ENCODE results near the gene PRICKLE4. TPM values are rescaled to one million over a fixed set of nuclear protein-coding genes. Genes with fewer than 3 reads are reported as not detected.
A peak's percentile ranks its signal among the peaks of the same experiment; 100 is the strongest.

Gene PRICKLE4
- total and polyA plus RNA-seq, 2 of the 13 experiments (the other 11 are each of a cell fraction or from before 2014, with no cell fraction given): 0.92 to 1.2 TPM

GRCh38 chr6:41787219-41787917, 6.8 kb downstream of the PRICKLE4 start, which contains the start of gene TOMM6 (continued):
- TF ChIP-seq ARID4A (CRISPR knock-in tag; IDR thresholded peaks at IDR 0.05; ENCODE audit: borderline replicate concordance) (peak; percentile 97), DDIT3 (CRISPR knock-in tag; IDR thresholded peaks at IDR 0.05) (no peak), ZBTB39 (CRISPR knock-in tag; IDR thresholded peaks at IDR 0.05) (no peak), IRF1 (CRISPR knock-in tag; IDR thresholded peaks at IDR 0.05; ENCODE audit: low read depth) (no peak), ZNF256 (CRISPR knock-in tag; conservative IDR thresholded peaks at IDR 0.05) (no peak), ZNF614 (CRISPR knock-in tag; IDR thresholded peaks at IDR 0.05; ENCODE audit: borderline replicate concordance) (peak; percentile 74; the same call in 1 of the 2 replicates), ETV6 (CRISPR knock-in tag; conservative IDR thresholded peaks at IDR 0.05) (no peak; the same call in none of the 2 replicates), NCOA1 (CRISPR knock-in tag; IDR thresholded peaks at IDR 0.05) (no peak), ZNF234 (CRISPR knock-in tag; conservative IDR thresholded peaks at IDR 0.05) (no peak), DMAP1 (CRISPR knock-in tag; IDR thresholded peaks at IDR 0.05) (peak; percentile 91), HNF4G (IDR thresholded peaks at IDR 0.05; ENCODE audit: borderline replicate concordance, low read depth, low read length) (no peak), HNF4G (CRISPR knock-in tag; IDR thresholded peaks at IDR 0.05; ENCODE audit: borderline replicate concordance, low read depth) (peak; percentile 64; the same call in 1 of the 2 replicates), POLR2AphosphoS2 (IDR thresholded peaks at IDR 0.05; ENCODE audit: low read depth, low read length) (peak; percentile 82; the same call in 1 of the 2 replicates), ATF3 (CRISPR knock-in tag; IDR thresholded peaks at IDR 0.05) (no peak; the same call in 1 of the 2 replicates), SNAPC2 (CRISPR knock-in tag; IDR thresholded peaks at IDR 0.05) (no peak), ZNF790 (CRISPR knock-in tag; IDR thresholded peaks at IDR 0.05; ENCODE audit: borderline replicate concordance) (no peak), REXO4 (CRISPR knock-in tag; IDR thresholded peaks at IDR 0.05; ENCODE audit: borderline replicate concordance) (no peak; the same call in 1 of the 2 replicates), ZNF12 (CRISPR knock-in tag; IDR thresholded peaks at IDR 0.05) (peak; percentile 19; the same call in 1 of the 2 replicates), AGO2 (optimal IDR thresholded peaks at IDR 0.05; ENCODE audit: low read depth, low read length) (peak; percentile 89), TFAP4 (IDR thresholded peaks at IDR 0.05; ENCODE audit: borderline replicate concordance, low read depth) (peak; percentile 45; the same call in 1 of the 2 replicates), ZNF468 (CRISPR knock-in tag; IDR thresholded peaks at IDR 0.05) (0 out of 2 replicates have a peak, but pooled peaks have one; percentile 92)

All from HepG2 (cell line).